Hepatocyte (in vitro differentiated cells): ENCODE measurements around the gene ATP9A. TPM values are rescaled to one million over a fixed set of nuclear protein-coding genes. Genes with fewer than 3 reads are reported as not detected.
"Not testable (repeated sequence)": the region's sequence is repeated elsewhere in the genome, so short reads cannot be mapped to it uniquely, and the experiment has no call there.

ENCODE experiments used
- DNase-seq: peaks from one replicate; pipeline ENCODE4 v3.0.0-alpha.2; 2016; ENCODE audit warnings: low spot score
- H2AFZ ChIP-seq: fragments of 200-600 bp; sonication (generic); 2 replicates; pipeline ENCODE4 v1.6.0; 2016; ENCODE audit warnings: antibody characterized with exemption, mild to moderate bottlenecking
- H3K27ac ChIP-seq: fragments of 200-600 bp; sonication (generic); 2 replicates; pipeline ENCODE4 v1.5.1; 2016; ENCODE audit warnings: mild to moderate bottlenecking
- H3K27me3 ChIP-seq: fragments of 200-600 bp; sonication (generic); 2 replicates; pipeline ENCODE4 v1.6.1; 2016
- H3K36me3 ChIP-seq: fragments of 200-600 bp; sonication (generic); replicated peaks from 2 replicates; pipeline ENCODE4 v1.5.1; 2016; ENCODE audit warnings: low read depth; ENCODE audit not compliant: insufficient read depth
- H3K4me1 ChIP-seq: fragments of 200-600 bp; sonication (generic); 2 replicates; pipeline ENCODE4 v1.5.1; 2016; ENCODE audit warnings: mild to moderate bottlenecking, moderate library complexity; ENCODE audit not compliant: insufficient read depth
- H3K4me2 ChIP-seq: fragments of 200-600 bp; sonication (generic); 2 replicates; pipeline ENCODE4 v1.6.0; 2016
- H3K4me3 ChIP-seq: fragments of 200-600 bp; sonication (generic); 2 replicates; pipeline ENCODE4 v1.5.1; 2016; ENCODE audit warnings: mild to moderate bottlenecking
- H3K79me2 ChIP-seq: fragments of 200-600 bp; sonication (generic); 2 replicates; pipeline ENCODE4 v1.6.0; 2017; ENCODE audit warnings: mild to moderate bottlenecking
- H3K9me2 ChIP-seq: fragments of 200-600 bp; sonication (generic); replicated peaks from 2 replicates; pipeline ENCODE4 v1.6.0; 2017; ENCODE audit warnings: mild to moderate bottlenecking; ENCODE audit not compliant: insufficient read depth
- H3K9me3 ChIP-seq: fragments of 200-600 bp; sonication (generic); 2 replicates; pipeline ENCODE4 v1.5.1; 2016; ENCODE audit warnings: low read depth, mild to moderate bottlenecking
- H4K20me1 ChIP-seq: fragments of 200-600 bp; sonication (generic); 2 replicates; pipeline ENCODE4 v1.6.0; 2016; ENCODE audit warnings: mild to moderate bottlenecking; ENCODE audit not compliant: insufficient read depth, poor library complexity, severe bottlenecking
- EZH2 ChIP-seq: fragments of 200-600 bp; sonication (generic); IDR thresholded peaks from 2 replicates; pipeline ENCODE4 v1.6.1; 2016; ENCODE audit warnings: antibody characterized with exemption, mild to moderate bottlenecking, borderline replicate concordance
- EZH2phosphoT487 ChIP-seq: fragments of 200-600 bp; sonication (generic); IDR thresholded peaks from one replicate; pipeline ENCODE4 v1.6.1; 2018; ENCODE audit warnings: antibody characterized with exemption, mild to moderate bottlenecking, low read depth, moderate library complexity; ENCODE audit not compliant: unreplicated experiment, severe bottlenecking
- WGBS: methylation state at CpG from one replicate; pipeline ENCODE4 v1.1.6; 2016; ENCODE audit warnings: low lambda C conversion rate; ENCODE audit errors: missing lambda C conversion rate; 5-methylcytosine and 5-hydroxymethylcytosine counted together
- polyA plus RNA-seq: library from polyadenylated mRNA; unstranded; fragments of >200 nt; fragmentation: Nextera tagmentation; extraction: Ambion mirVana; gene quantifications from 2 replicates; pipeline ENCODE4 v1.2.1, GENCODE V29; 2016
- total RNA-seq: library from RNA; depleted of rRNA; stranded (reverse); fragments of >200 nt; gene quantifications from 2 replicates; pipeline ENCODE4 v1.2.3, GENCODE V29; 2014
- TF ChIP-seq, protein P1 (sequence below): fragments of 200-600 bp; sonication (generic); IDR thresholded peaks from 2 replicates; pipeline ENCODE4 v1.5.1; 2016; ENCODE audit warnings: antibody characterized with exemption, mild to moderate bottlenecking; ENCODE audit not compliant: poor library complexity

Gene ATP9A
- total and polyA plus RNA-seq, 2 experiments from 2014 or later, result 12.1 to 28.1 TPM

DNA sequence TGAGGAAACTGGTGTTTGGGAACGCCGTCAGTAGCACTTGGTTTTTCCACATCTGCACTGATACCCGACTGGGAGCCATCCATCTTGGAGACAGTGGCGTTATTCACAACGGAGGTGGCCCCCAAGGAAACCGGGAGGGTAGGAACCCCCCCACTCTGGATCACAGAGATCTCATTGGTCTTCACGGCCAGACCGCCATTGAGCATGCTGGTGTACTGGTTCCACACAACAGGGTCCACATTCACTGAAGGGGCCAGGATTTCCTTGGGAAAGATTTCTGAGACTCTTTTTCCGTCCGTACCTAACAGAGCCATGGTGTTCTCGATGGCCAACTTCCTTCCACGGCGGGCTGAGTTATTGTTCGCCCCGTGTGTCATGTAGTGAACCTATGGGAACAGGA is 16.1 kb upstream of the ATP9A start:
- TF ChIP-seq EZH2, result no peak
- TF ChIP-seq, protein P1, sequence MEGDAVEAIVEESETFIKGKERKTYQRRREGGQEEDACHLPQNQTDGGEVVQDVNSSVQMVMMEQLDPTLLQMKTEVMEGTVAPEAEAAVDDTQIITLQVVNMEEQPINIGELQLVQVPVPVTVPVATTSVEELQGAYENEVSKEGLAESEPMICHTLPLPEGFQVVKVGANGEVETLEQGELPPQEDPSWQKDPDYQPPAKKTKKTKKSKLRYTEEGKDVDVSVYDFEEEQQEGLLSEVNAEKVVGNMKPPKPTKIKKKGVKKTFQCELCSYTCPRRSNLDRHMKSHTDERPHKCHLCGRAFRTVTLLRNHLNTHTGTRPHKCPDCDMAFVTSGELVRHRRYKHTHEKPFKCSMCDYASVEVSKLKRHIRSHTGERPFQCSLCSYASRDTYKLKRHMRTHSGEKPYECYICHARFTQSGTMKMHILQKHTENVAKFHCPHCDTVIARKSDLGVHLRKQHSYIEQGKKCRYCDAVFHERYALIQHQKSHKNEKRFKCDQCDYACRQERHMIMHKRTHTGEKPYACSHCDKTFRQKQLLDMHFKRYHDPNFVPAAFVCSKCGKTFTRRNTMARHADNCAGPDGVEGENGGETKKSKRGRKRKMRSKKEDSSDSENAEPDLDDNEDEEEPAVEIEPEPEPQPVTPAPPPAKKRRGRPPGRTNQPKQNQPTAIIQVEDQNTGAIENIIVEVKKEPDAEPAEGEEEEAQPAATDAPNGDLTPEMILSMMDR, result no peak
- no peak for TF ChIP-seq EZH2phosphoT487
- no peaks in the 10 kb centered on the region for H3K27me3 ChIP-seq

GRCh38 chr20:51778229-51778759 is 10.1 kb upstream of the ATP9A start:
- 92% methylated on average over 4 of the region's 4 CpGs for WGBS
- H3K4me3 ChIP-seq, result not testable (repeated sequence)

More for the DNA sequence above, 16.1 kb upstream of the ATP9A start:
- H3K9me2 ChIP-seq, result no peaks in the 10 kb centered on the region
- no peaks in the 10 kb centered on the region for H3K9me3 ChIP-seq
- H3K27ac ChIP-seq, result no peak overlapping the region
- no peak overlapping the region for H2AFZ ChIP-seq
- H3K79me2 ChIP-seq, result peaks cover 1% of the 10 kb centered on the region
- no peaks in the 10 kb centered on the region for H4K20me1 ChIP-seq
- WGBS, result 96% methylated on average over 15 of the region's 15 CpGs
- no peaks in the 10 kb centered on the region for H3K36me3 ChIP-seq
- H3K4me3 ChIP-seq, result no peak overlapping the region
- H3K4me2 ChIP-seq, result no peak overlapping the region
- no peaks in the 10 kb centered on the region for H3K4me1 ChIP-seq
- no peak for DNase-seq

GRCh38 chr20:51775241-51775640 is 7.1 kb upstream of the ATP9A start:
- H3K27me3 ChIP-seq, result no peaks in the 10 kb centered on the region
- H3K27ac ChIP-seq, result no peak overlapping the region
- H2AFZ ChIP-seq, result no peak overlapping the region

More at GRCh38 chr20:51778229-51778759, 10.1 kb upstream of the ATP9A start:
- H3K9me2 ChIP-seq, H2AFZ ChIP-seq, H3K4me1 ChIP-seq, H4K20me1 ChIP-seq, H3K9me3 ChIP-seq, H3K27ac ChIP-seq, H3K27me3 ChIP-seq, H3K4me2 ChIP-seq, H3K79me2 ChIP-seq, H3K36me3 ChIP-seq, DNase-seq: not testable (repeated sequence)

GRCh38 chr20:51772236-51772635 is 4.0 kb upstream of the ATP9A start:
- no peaks in the 10 kb centered on the region for H3K27me3 ChIP-seq
- no peaks in the 10 kb centered on the region for H4K20me1 ChIP-seq
- H3K27ac ChIP-seq, result no peak overlapping the region
- H3K4me2 ChIP-seq, result no peak overlapping the region
- peaks cover 6% of the 10 kb centered on the region for H3K79me2 ChIP-seq
- no peak for TF ChIP-seq EZH2phosphoT487
- TF ChIP-seq, protein P1, result no peak
- TF ChIP-seq EZH2, result no peak
- H3K9me3 ChIP-seq, result no peaks in the 10 kb centered on the region
- H3K4me3 ChIP-seq, result no peak overlapping the region
- H2AFZ ChIP-seq, result no peak overlapping the region
- DNase-seq, result no peak
- H3K4me1 ChIP-seq, result no peaks in the 10 kb centered on the region
- no peaks in the 10 kb centered on the region for H3K36me3 ChIP-seq
- 98% methylated on average over 4 of the region's 4 CpGs for WGBS
- no peaks in the 10 kb centered on the region for H3K9me2 ChIP-seq

More at GRCh38 chr20:51775241-51775640, 7.1 kb upstream of the ATP9A start:
- no peaks in the 10 kb centered on the region for H3K9me2 ChIP-seq
- H3K4me3 ChIP-seq, result no peak overlapping the region
- no peaks in the 10 kb centered on the region for H3K36me3 ChIP-seq
- no peaks in the 10 kb centered on the region for H4K20me1 ChIP-seq
- DNase-seq, result no peak
- TF ChIP-seq, protein P1, result no peak
- TF ChIP-seq EZH2phosphoT487 (no peak), EZH2 (no peak)
- H3K79me2 ChIP-seq, result no peaks in the 10 kb centered on the region
- 95% methylated on average over 1 of the region's 1 CpG for WGBS
- no peaks in the 10 kb centered on the region for H3K9me3 ChIP-seq
- no peaks in the 10 kb centered on the region for H3K4me1 ChIP-seq
- H3K4me2 ChIP-seq, result no peak overlapping the region
